PC-9 (cell line): Measurements from ENCODE around the gene MYL7. TPM values are rescaled to one million over a fixed set of nuclear protein-coding genes. Genes with fewer than 3 reads are reported as not detected.
"Not testable (repeated sequence)": the region's sequence is repeated elsewhere in the genome, so short reads cannot be mapped to it uniquely, and the experiment has no call there.

Source experiments
- BruUV-seq: library from RNA; stranded (reverse); fragments of 400-500 nt; replicated peaks from 2 replicates; lab custom pipeline; 2021; lab: Mats Ljungman, UMichigan
- CTCF ChIA-PET: fragments of 300-600 bp; sonication (Branson Sonifier 250); formaldehyde crosslinking; loops from one replicate; lab custom pipeline; 2022; ENCODE audit warnings: antibody characterized with exemption; lab: Charles Lee
- POLR2A ChIA-PET: fragments of 300-600 bp; sonication (Branson Sonifier 250); formaldehyde crosslinking; loops from one replicate; lab custom pipeline; 2022; ENCODE audit warnings: antibody characterized with exemption; ENCODE audit not compliant: unreplicated experiment; lab: Charles Lee
- DNase-seq, 2 experiments: peaks; one replicate each; pipeline versions ENCODE4 v3.0.0 to v3.0.0-alpha.2; 2015 to 2022; ENCODE audit warnings: mixed read lengths in 1 of 2
- H2AFZ ChIP-seq: fragments of 200-600 bp; sonication (generic); 2 replicates; pipeline ENCODE4 v1.8.1; 2017; ENCODE audit warnings: antibody characterized with exemption
- H3F3A ChIP-seq: fragments of 200-600 bp; sonication (generic); 2 replicates; pipeline ENCODE4 v1.8.1; 2017; ENCODE audit warnings: antibody characterized with exemption, mild to moderate bottlenecking, low read depth; ENCODE audit not compliant: insufficient read depth
- H3K27ac ChIP-seq: fragments of 200-600 bp; sonication (generic); 2 replicates; pipeline ENCODE4 v1.6.1; 2016; ENCODE audit warnings: mixed run types
- H3K27me3 ChIP-seq: fragments of 200-600 bp; sonication (generic); 2 replicates; pipeline ENCODE4 v1.6.1; 2016; ENCODE audit warnings: low read depth, mixed run types; ENCODE audit not compliant: insufficient read depth
- H3K36me3 ChIP-seq: fragments of 200-600 bp; sonication (generic); 2 replicates; pipeline ENCODE4 v1.6.1; 2016; ENCODE audit warnings: low read depth, mixed run types
- H3K4me1 ChIP-seq: fragments of 200-600 bp; sonication (generic); replicated peaks from 2 replicates; pipeline ENCODE4 v1.6.1; 2016; ENCODE audit warnings: mixed run types; ENCODE audit not compliant: insufficient read depth
- H3K4me2 ChIP-seq: fragments of 200-600 bp; sonication (generic); 2 replicates; pipeline ENCODE4 v1.6.1; 2017; ENCODE audit warnings: mixed run types
- H3K4me3 ChIP-seq: fragments of 200-600 bp; sonication (generic); 2 replicates; pipeline ENCODE4 v1.6.1; 2016; ENCODE audit warnings: mixed run types
- H3K79me2 ChIP-seq: fragments of 200-600 bp; sonication (generic); 2 replicates; pipeline ENCODE4 v1.6.1; 2017; ENCODE audit warnings: low read depth, mixed run types
- H3K9me2 ChIP-seq: fragments of 200-600 bp; sonication (generic); 2 replicates; pipeline ENCODE4 v1.8.1; 2017; ENCODE audit warnings: mild to moderate bottlenecking; ENCODE audit not compliant: insufficient read depth
- H3K9me3 ChIP-seq: fragments of 200-600 bp; sonication (generic); 2 replicates; pipeline ENCODE4 v1.8.1; 2016; ENCODE audit warnings: low read depth; ENCODE audit not compliant: insufficient read depth
- H4K20me1 ChIP-seq: fragments of 200-600 bp; sonication (generic); 2 replicates; pipeline ENCODE4 v1.8.1; 2017; ENCODE audit not compliant: insufficient read depth
- CTCF ChIP-seq: fragments of 200-600 bp; sonication (generic); conservative IDR thresholded peaks from 2 replicates; pipeline ENCODE4 v1.6.1; 2017; ENCODE audit warnings: mixed run types, antibody characterized with exemption, mild to moderate bottlenecking, moderate library complexity
- EZH2 ChIP-seq: fragments of 200-600 bp; sonication (generic); IDR thresholded peaks from 2 replicates; pipeline ENCODE4 v1.8.0; 2017; ENCODE audit warnings: antibody characterized with exemption, low read depth
- intact Hi-C: fragments of 100-400 bp; cut with micrococcal nuclease; formaldehyde crosslinking; loops from one replicate; pipeline ENCODE4 v1.10.0; 2022; ENCODE audit not compliant: unreplicated experiment
- total RNA-seq: library from RNA; stranded (reverse); gene quantifications from 2 replicates; pipeline ENCODE4 v1.2.3, GENCODE V29; 2021

MYL7 gene
- total RNA-seq, 1 experiment from 2014 or later = not detected

GRCh38 chr7:44177570-44178131 lies 36.5 kb upstream of the MYL7 start:
- no peak for TF ChIP-seq CTCF
- TF ChIP-seq EZH2 = no peak
- POLR2A ChIA-PET = interaction anchor here (0.5 to 0.6 kb wide), 2 partner anchors 34 to 405 kb away, joined by 3 to 4 read pairs; no protein-coding TSS in a partner anchor
- intact Hi-C loops = no loop called here
- Histone ChIP-seq H3K27ac (no peak overlapping the region), H3F3A (peaks cover 22% of the 10 kb centered on the region), H3K4me2 (peak overlapping the region; percentile 26), H3K9me3 (peaks cover 3% of the 10 kb centered on the region), H3K36me3 (no peaks in the 10 kb centered on the region), H3K79me2 (no peaks in the 10 kb centered on the region), H3K27me3 (no peaks in the 10 kb centered on the region), H3K4me3 (no peak overlapping the region), H3K9me2 (no peaks in the 10 kb centered on the region), H4K20me1 (no peaks in the 10 kb centered on the region), H2AFZ (no peak overlapping the region), H3K4me1 (peaks cover 41% of the 10 kb centered on the region)
- CTCF ChIA-PET = interaction anchor here (0.5 to 1.1 kb wide), 3 partner anchors 24 to 105 kb away, joined by 3 to 4 read pairs (median 3); no protein-coding TSS in a partner anchor
- peak; percentile 45 to 79 for DNase-seq
- BruUV-seq = no TSS peak

GRCh38 chr7:44176486-44176885 lies 35.4 kb upstream of the MYL7 start:
- POLR2A ChIA-PET = no interaction called here
- H3F3A ChIP-seq = peaks cover 22% of the 10 kb centered on the region
- no peak overlapping the region for H3K4me2 ChIP-seq
- H3K9me2 ChIP-seq = no peaks in the 10 kb centered on the region
- H3K4me3 ChIP-seq = no peak overlapping the region
- DNase-seq = no peak
- no TSS peak for BruUV-seq
- no peaks in the 10 kb centered on the region for H4K20me1 ChIP-seq
- CTCF ChIA-PET = no interaction called here
- no peak for TF ChIP-seq CTCF
- TF ChIP-seq EZH2 = no peak
- H3K79me2 ChIP-seq = no peaks in the 10 kb centered on the region
- H3K9me3 ChIP-seq = no peaks in the 10 kb centered on the region; the same call in 1 of the 2 replicates
- H3K27ac ChIP-seq = no peak overlapping the region
- H3K4me1 ChIP-seq = peaks cover 40% of the 10 kb centered on the region
- H3K27me3 ChIP-seq = no peaks in the 10 kb centered on the region
- intact Hi-C loops = no loop called here
- H3K36me3 ChIP-seq = no peaks in the 10 kb centered on the region
- no peak overlapping the region for H2AFZ ChIP-seq

- Histone ChIP-seq H3K9me2 (no peaks in the 10 kb centered on the region), H3K4me3 (no peak overlapping the region), H4K20me1 (no peaks in the 10 kb centered on the region), H3K27ac (no peak overlapping the region), H3F3A (peaks cover 16% of the 10 kb centered on the region), H3K4me1 (peaks cover 32% of the 10 kb centered on the region), H2AFZ (no peak overlapping the region), H3K79me2 (no peaks in the 10 kb centered on the region), H3K4me2 (no peak overlapping the region), H3K9me3 (no peaks in the 10 kb centered on the region), H3K36me3 (no peaks in the 10 kb centered on the region), H3K27me3 (no peaks in the 10 kb centered on the region)
- no peak for DNase-seq
- CTCF ChIA-PET = no interaction called here
- no peak for TF ChIP-seq CTCF
- no peak for TF ChIP-seq EZH2
- intact Hi-C loops = no loop called here
- POLR2A ChIA-PET = no interaction called here
- BruUV-seq = no TSS peak
Measured at GRCh38 chr7:44175730-44176129, 34.6 kb upstream of the MYL7 start.

- H3K27me3 ChIP-seq, H3K27ac ChIP-seq, H3K36me3 ChIP-seq, H3K4me3 ChIP-seq, H3K79me2 ChIP-seq, H3F3A ChIP-seq, POLR2A ChIA-PET, DNase-seq, H2AFZ ChIP-seq, CTCF ChIA-PET, H3K9me2 ChIP-seq, H4K20me1 ChIP-seq, H3K9me3 ChIP-seq, intact Hi-C loops, BruUV-seq, H3K4me2 ChIP-seq: not testable (repeated sequence)
- H3K4me1 ChIP-seq = peaks cover 21% of the 10 kb centered on the region
Measured at GRCh38 chr7:44174694-44174948, 33.5 kb upstream of the MYL7 start.
